GM12875 (cell line): ENCODE data around the gene TAF7L.
"Not testable (repeated sequence)": the region's sequence is repeated elsewhere in the genome, so short reads cannot be mapped to it uniquely, and the experiment has no call there.

ENCODE experiments used
- H3K4me3 ChIP-seq: one replicate; pipeline ENCODE4 v1.5.1; 2011; ENCODE audit warnings: low read depth, low read length, control low read depth
- CTCF ChIP-seq: IDR thresholded peaks from 2 replicates; pipeline ENCODE4 v1.5.1; 2011; ENCODE audit warnings: low read depth, mild to moderate bottlenecking, control low read depth, inconsistent platforms, low read length, moderate library complexity, borderline replicate concordance; ENCODE audit not compliant: insufficient read depth

Gene TAF7L

GRCh38 chrX:101290957-101291603 lies at the start of gene TAF7L:
TSS of gene TAF7L (minus strand) at chrX:101291334. CDS start at chrX:101287543, 3,791 bp downstream.
- no peak within 1 kb of the TSS for H3K4me3 ChIP-seq
- TF ChIP-seq CTCF, result no peak

GRCh38 chrX:101337776-101338271 lies 46.7 kb upstream of the TAF7L start:
- TF ChIP-seq CTCF, result no peak
- no peak overlapping the region for H3K4me3 ChIP-seq

GRCh38 chrX:101334310-101334709 lies 43.2 kb upstream of the TAF7L start:
- not testable (repeated sequence) for H3K4me3 ChIP-seq

GRCh38 chrX:101326600-101326999 lies 35.5 kb upstream of the TAF7L start:
- H3K4me3 ChIP-seq, result not testable (repeated sequence)

- no peak overlapping the region for H3K4me3 ChIP-seq
- no peak for TF ChIP-seq CTCF
These were observed 12.7 kb upstream of the TAF7L start for GRCh38 chrX:101303790-101304189.

- H3K4me3 ChIP-seq, result not testable (repeated sequence)
These were observed 4.5 kb upstream of the TAF7L start for GRCh38 chrX:101295603-101296002.

GRCh38 chrX:101287402-101287801 lies 3.7 kb downstream of the TAF7L start:
- H3K4me3 ChIP-seq, result no peak overlapping the region
- TF ChIP-seq CTCF, result peak; percentile 46; the same call in 1 of the 2 replicates

- no peak for TF ChIP-seq CTCF
- H3K4me3 ChIP-seq, result no peak overlapping the region
These were observed 14.9 kb downstream of the TAF7L start for GRCh38 chrX:101276238-101276637.

- TF ChIP-seq CTCF, result no peak
- no peak overlapping the region for H3K4me3 ChIP-seq
These were observed 16.9 kb downstream of the TAF7L start for GRCh38 chrX:101274198-101274597.
